HG03175 (cell line): Measurements from ENCODE around the gene KCNC2.

Experiments used
- ATAC-seq: cut with Tn5 transposase; IDR thresholded peaks from one replicate; pipeline ENCODE4 v1.9.1; 2021; ENCODE audit warnings: mild to moderate bottlenecking, moderate library complexity; ENCODE audit not compliant: unreplicated experiment

KCNC2 gene

DNA sequence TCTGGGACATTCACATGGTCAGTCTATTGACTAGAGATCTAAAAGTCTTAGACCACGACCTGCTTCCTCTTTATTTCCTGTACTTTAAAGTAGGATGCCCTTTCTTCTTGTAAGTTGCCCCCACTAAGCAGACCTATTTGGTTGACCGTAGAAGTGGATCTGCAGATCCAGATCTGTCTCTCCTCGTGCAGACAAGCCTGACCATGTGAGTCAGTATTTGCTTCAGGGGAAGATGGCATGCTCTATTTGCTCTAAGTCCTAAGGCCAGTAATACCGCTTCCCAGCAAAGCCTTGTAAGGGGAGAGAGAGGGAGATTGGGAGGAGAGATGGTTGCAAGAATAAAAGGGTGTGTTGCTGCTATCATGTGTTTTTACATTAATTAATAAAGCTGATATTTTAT, 46.8 kb downstream of the KCNC2 start:
- ATAC-seq = no peak

DNA sequence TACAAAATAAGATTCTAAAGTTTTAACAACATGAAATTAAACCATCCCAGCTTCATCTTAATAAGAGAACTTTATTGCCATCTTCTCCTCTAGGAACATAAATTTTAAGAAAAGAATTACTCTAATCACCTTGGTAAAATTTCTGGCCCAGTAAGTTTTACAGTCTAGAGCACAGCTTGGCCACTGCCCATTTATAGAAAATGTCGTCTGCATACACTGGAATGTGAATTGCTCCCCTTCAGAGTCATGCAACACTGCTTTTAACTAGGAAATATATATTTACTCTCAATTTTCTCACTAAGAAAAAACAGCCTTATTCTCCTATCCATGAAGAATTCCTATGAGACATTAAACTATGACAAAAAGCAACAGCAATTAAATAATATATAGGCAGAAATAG, 48.2 kb downstream of the KCNC2 start:
- ATAC-seq = no peak

GRCh38 chr12:75157385-75157784, 52.3 kb downstream of the KCNC2 start:
- ATAC-seq = no peak

DNA sequence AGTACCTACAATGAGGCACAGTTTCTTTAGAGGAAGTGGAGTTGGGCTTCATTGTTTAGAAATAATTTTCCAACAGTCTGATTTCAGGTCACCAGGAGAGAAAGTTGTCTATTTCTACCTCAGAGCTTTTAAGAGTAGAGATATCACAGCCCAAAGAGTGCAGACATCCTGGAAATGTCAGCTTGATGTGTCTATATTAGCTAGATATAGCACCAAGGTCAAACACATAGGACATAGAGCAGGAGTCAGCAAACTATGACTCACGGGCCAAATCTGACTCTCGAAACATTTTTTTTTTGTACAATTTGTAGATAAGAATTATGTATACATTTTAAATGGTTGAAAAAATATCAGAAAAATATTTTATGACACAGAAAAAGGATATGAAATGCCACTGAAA, 53.7 kb downstream of the KCNC2 start:
- no peak for ATAC-seq

DNA sequence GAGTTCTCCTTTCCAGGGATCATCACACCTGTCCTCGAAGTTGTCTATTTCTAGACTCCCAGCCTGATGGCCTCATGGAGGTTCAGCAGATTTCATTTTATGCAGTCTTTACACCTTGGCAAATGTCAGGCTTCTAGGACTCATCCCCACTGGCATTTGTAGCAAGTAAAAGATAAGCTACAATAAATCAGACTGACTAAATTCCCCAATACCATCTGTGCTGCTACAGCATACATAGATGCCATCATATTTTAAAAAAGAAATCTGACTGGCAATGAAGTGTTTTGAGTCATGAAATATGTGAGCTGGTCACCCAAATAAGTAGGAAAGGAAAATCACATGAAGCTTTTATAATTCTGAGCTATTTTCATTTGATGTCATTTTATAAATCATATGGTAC, 55.3 kb downstream of the KCNC2 start:
- no peak for ATAC-seq

DNA sequence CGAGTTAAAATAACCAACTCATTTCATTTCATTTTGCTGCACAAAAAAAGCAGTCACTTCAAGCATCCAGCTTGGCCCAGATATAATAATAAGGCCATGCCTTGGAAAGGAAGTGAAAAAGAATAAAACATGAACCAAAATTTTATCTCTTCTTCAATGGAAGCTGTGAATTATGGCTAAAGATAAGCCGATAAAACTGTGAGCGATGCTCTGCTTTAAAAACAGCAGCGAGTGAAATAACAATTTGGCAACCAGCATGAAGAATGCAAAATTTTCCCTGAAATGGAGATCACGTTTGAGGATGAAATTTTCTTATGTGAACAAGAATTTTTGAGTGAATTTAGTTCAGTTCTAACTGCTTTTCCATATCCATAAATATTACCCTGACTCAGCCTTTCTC, 70.4 kb downstream of the KCNC2 start:
- ATAC-seq = no peak

GRCh38 chr12:75137896-75138295, 71.7 kb downstream of the KCNC2 start:
- ATAC-seq = no peak

GRCh38 chr12:75135026-75135425, 74.6 kb downstream of the KCNC2 start:
- ATAC-seq = no peak

GRCh38 chr12:75130811-75131210, 78.8 kb downstream of the KCNC2 start:
- ATAC-seq = no peak

- ATAC-seq = no peak
These were observed 80.4 kb downstream of the KCNC2 start for GRCh38 chr12:75129275-75129674.

DNA sequence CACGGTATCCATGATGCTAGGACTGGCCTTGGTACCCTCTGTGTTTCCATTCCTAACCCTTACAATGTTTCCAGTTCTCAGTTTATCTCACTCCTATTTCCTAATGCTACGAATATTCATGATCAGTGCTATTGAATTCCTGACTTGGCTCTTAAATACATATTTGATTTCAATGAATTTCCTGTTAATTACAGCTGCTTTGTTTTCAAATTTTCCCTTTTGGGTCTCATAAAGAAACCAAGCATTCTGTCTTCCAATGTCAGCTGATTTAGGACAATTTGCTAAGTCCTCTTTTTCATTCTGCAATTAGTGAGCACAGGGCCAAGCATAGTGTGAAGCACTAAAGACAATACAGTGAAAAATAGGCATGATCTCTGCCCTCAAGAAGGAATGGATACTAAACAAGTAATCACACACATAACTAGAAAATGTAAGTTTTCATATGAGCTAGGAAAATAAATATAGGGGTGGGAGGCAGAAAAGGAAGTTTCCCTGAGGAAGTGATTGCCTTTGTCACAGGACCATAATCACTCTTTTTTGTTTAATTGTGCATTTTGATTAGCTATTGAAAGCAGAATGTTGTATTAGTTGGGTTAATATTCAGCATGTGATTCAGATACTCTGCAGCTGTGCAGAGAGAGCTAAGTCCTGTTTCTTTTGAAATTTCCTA, 88.5 kb downstream of the KCNC2 start:
- ATAC-seq = no peak

DNA sequence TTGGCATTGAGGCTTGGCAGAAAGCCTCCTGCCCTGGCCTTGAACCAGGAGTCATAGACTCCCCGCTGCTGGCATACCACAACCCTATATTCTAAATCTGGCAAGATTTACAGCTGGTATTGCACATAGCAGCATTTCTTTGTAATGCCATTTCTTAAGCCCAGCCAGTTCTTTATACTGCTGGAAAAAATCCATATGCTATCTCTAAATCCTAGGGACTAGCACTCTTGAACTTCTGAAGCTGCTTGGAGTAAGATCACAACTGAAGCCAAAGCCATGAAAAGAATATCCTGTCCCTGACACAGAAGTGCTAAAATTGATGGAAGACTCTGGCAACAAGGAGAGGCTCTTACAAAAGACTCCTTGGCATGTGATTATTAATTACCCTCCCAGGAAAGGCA, 89.3 kb downstream of the KCNC2 start:
- ATAC-seq = no peak

- ATAC-seq = no peak
These were observed 92.9 kb downstream of the KCNC2 start for GRCh38 chr12:75116646-75117198.

GRCh38 chr12:75115748-75116147, 93.9 kb downstream of the KCNC2 start:
- no peak for ATAC-seq

DNA sequence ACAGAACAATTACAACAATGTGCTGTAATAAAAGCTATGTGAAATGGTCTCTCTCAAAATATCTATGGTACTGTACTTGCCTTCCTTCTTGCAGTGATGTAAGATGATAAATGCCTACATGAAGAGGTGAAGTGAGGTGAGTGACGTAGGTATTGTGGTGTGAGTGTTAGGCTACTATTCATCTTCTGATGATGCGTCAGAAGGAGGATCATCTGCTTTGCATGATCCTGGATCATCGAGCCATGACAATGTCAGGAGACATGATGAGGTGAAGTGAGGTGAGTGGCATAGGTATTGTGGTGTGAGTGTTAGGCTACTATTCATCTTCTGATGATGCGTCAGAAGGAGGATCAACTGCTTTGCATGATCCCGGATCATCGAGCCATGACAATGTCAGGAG, 105.8 kb downstream of the KCNC2 start:
- ATAC-seq = no peak

- ATAC-seq = no peak
These were observed 107.9 kb downstream of the KCNC2 start for GRCh38 chr12:75101781-75102180.

- ATAC-seq = no peak
These were observed 110.4 kb downstream of the KCNC2 start for GRCh38 chr12:75099210-75099609.

DNA sequence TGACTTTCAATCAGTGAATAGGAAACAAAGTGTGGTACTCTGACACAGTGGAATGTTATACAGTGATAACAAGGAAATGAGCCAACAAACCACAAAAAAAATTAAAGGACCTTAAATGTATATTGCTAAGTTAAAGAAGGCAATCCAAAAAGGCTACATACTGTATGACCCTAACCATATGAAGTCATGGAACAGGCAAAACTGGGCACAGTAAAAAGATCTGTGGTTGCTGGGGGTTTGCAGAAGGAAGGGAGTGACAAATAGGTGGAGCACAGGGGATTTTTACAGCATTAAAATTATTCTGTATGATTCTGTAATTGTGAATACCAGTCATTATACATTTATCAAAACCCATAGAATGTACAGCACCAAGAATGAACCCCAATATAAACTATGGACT, 112.6 kb downstream of the KCNC2 start:
- no peak for ATAC-seq

DNA sequence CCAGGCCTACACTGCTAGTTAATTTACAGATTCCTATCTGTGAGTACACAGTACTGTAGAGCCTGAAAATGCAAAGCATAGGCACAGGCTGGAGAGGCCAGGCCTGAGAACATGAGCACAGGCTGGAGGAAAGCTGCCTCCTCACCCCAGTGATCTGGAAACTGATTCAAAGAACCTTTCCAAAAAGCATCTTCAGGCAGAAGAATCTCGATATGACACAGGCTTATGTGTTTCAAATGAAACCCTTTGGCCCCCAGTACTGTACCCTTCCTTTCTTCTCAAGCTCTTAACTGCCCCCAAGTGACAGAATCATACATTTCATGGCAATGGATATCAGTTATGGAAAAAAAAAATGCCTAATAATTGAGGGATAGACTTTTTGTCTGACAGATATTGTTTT, 122.0 kb downstream of the KCNC2 start:
- no peak for ATAC-seq

DNA sequence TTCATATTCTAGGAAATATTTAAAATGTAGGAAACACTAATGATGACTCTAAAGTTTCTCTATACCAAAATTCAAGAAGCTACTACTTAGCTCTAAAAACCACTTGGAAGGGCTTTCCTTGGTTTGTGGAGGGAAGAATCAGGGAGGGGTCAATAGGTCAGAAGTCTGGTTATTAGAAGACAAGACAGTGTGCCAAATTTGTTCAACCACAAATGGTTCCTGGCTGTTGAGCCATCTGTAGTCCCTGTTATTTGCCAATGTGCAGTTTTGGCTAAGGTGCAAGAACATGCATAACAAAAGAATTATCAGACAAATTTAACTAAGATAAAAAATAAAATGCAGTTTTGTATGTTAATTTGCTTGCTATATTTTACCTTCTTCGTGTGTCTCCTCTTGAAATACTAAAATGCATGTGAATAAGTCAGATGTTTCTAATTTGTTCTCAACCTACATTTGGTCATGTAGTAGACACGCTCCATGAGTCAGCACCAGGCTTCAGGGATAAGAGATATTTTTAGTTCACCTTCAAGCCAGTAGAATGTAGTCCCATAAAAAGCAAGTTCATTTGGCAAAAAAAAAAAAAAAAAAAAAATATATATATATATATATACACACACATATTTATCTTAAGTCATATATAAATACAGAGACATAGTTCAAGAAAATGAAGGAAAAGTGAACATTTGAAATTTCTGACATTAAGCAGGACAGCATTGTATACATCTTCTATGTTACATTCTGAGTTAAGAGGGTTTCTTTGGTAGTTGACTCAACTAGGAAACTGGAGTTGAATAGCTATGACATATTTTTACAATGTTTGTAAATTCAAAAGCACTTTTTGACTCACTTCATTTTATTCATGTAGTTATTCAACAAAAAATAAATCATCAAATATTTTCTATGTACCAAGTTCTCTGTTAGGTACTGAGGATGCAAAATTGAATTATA, 123.3 kb downstream of the KCNC2 start:
- no peak for ATAC-seq

- no peak for ATAC-seq
These were observed 128.3 kb downstream of the KCNC2 start for GRCh38 chr12:75081305-75081704.

DNA sequence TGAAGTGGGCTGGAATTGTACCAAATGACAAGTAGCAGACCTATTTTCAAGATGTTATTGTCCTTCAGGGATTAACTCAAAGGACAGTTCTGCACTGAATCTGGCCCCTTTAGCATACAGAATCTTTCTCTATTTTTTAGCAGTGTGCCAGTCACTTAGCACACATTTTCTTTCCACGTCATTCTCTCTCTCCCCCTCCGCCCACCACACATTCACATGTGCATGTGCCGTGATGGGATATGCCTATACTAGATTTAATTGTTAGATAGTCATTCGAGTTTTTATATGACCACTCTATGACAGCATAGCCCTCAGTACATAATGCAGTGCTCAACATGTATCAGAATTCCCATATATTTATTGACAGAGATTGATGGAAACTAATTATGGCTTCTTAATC, 129.1 kb downstream of the KCNC2 start:
- no peak for ATAC-seq
